KOPT-K1 (cell line): ENCODE data around the gene MBOAT1.

ENCODE experiments used
- H3K27ac ChIP-seq: fragments of 200-600 bp; sonication (generic); 2 replicates; pipeline ENCODE4 v1.5.1; 2016; ENCODE audit warnings: antibody characterized with exemption, mild to moderate bottlenecking, low read depth, low read length; ENCODE audit not compliant: poor library complexity, severe bottlenecking
- H3K36me3 ChIP-seq: fragments of 200-600 bp; sonication (generic); 2 replicates; pipeline ENCODE4 v1.5.1; 2017; ENCODE audit warnings: antibody characterized with exemption, mild to moderate bottlenecking, low read length, moderate library complexity; ENCODE audit not compliant: insufficient read depth
- H3K9me3 ChIP-seq: fragments of 200-600 bp; sonication (generic); 2 replicates; pipeline ENCODE4 v1.5.1; 2017; ENCODE audit warnings: antibody characterized with exemption, low read length, mild to moderate bottlenecking; ENCODE audit not compliant: insufficient read depth, poor library complexity, severe bottlenecking

MBOAT1 gene

GRCh38 chr6:20060252-20060651 lies 152.0 kb downstream of the MBOAT1 start:
- Histone ChIP-seq H3K27ac (no peak overlapping the region), H3K36me3 (no peaks in the 10 kb centered on the region), H3K9me3 (no peaks in the 10 kb centered on the region)

GRCh38 chr6:20058912-20059311 lies 153.4 kb downstream of the MBOAT1 start:
- Histone ChIP-seq H3K27ac (no peak overlapping the region), H3K36me3 (no peaks in the 10 kb centered on the region), H3K9me3 (no peaks in the 10 kb centered on the region)

DNA sequence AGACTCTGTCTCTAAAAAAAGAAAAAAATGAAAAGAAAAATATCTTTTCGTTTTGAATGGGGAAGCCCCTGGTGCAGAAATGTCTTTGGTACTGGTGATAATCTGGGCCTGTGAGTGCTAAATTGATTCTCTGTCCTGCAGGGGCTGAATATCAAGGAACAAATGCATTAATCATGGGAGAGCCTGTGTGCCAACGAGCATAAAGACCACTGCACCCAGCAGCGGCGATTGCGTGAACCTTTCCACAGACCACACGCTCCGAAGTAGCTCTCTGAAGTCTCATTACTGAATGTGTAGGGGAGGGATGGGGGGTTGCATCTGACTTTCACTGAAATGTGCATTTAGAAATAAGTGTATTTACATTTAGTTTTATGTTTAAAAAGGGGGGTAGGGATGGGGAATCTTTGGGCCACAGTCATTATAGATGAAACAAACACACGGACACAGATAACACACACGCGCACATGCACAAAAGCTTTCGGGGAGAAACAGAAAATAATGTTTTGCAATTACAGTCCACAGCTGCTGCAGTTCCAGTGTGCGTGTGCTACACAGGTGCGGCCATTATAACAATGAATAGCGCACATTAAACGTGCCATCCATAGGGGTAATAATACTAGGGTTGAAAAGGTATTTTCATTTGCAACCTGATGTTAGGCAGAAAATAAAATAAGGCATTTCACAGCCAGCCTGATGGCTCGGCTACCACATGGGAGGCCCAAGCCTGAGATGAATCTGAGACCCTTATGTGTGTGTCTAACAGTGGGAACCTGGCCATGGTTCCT lies 154.0 kb downstream of the MBOAT1 start:
- Histone ChIP-seq H3K27ac (no peak overlapping the region), H3K9me3 (no peaks in the 10 kb centered on the region), H3K36me3 (no peaks in the 10 kb centered on the region)

GRCh38 chr6:20056350-20056992 lies 155.8 kb downstream of the MBOAT1 start:
- Histone ChIP-seq H3K36me3 (no peaks in the 10 kb centered on the region), H3K9me3 (no peaks in the 10 kb centered on the region), H3K27ac (no peak overlapping the region)

- H3K9me3 ChIP-seq: no peaks in the 10 kb centered on the region
- H3K27ac ChIP-seq: no peak overlapping the region
These were observed 156.4 kb downstream of the MBOAT1 start for GRCh38 chr6:20055916-20056315.

More at GRCh38 chr6:20055916-20056315, 156.4 kb downstream of the MBOAT1 start:
- no peaks in the 10 kb centered on the region for H3K36me3 ChIP-seq
